IMR-90 (cell line): Measurements from ENCODE around the gene ALDH1L2. TPM values are rescaled to one million over a fixed set of nuclear protein-coding genes. Genes with fewer than 3 reads are reported as not detected.

Source experiments
- ATAC-seq: fragments of 200-7000 bp; cut with Tn5 transposase; 2 replicates; pipeline ENCODE4 v1.9.1; 2020; ENCODE audit warnings: low read depth, mild to moderate bottlenecking, moderate library complexity
- BruUV-seq: library from RNA; stranded (reverse); fragments of 400-500 nt; replicated peaks from 2 replicates; lab custom pipeline; 2021; lab: Mats Ljungman, UMichigan
- CTCF ChIA-PET: fragments of 300-600 bp; formaldehyde crosslinking; extraction: SDS; loops from one replicate; lab custom pipeline; 2021; ENCODE audit warnings: antibody characterized with exemption; lab: Yijun Ruan, JAX
- POLR2A ChIA-PET: fragments of 300-600 bp; sonication (Branson Sonifier 250); formaldehyde crosslinking; loops from one replicate; lab custom pipeline; 2022; ENCODE audit warnings: antibody characterized with exemption; ENCODE audit not compliant: unreplicated experiment; lab: Charles Lee
- DNase-seq: peaks from one replicate; pipeline ENCODE4 v3.0.0; 2013
- H2AFZ ChIP-seq: replicated peaks from 2 replicates; pipeline ENCODE3; 2013; ENCODE audit warnings: low read length, mild to moderate bottlenecking; ENCODE audit not compliant: poor library complexity
- H2AK5ac ChIP-seq: 2 replicates; pipeline ENCODE4 v1.6.1; 2013; ENCODE audit warnings: low read depth, low read length, inconsistent platforms
- H2AK9ac ChIP-seq: replicated peaks from 2 replicates; pipeline ENCODE3; 2013; ENCODE audit warnings: mild to moderate bottlenecking, low read depth, low read length, moderate library complexity; ENCODE audit not compliant: poor library complexity
- H2BK120ac ChIP-seq: 2 replicates; pipeline ENCODE4 v1.6.1; 2013; ENCODE audit warnings: low read depth, low read length, inconsistent platforms
- H2BK15ac ChIP-seq: 3 replicates; pipeline ENCODE4 v1.6.1; 2013; ENCODE audit warnings: low read depth, low read length, inconsistent platforms
- H2BK20ac ChIP-seq: 2 replicates; pipeline ENCODE4 v1.6.1; 2013; ENCODE audit warnings: low read depth, mild to moderate bottlenecking, inconsistent platforms, low read length, moderate library complexity
- H2BK5ac ChIP-seq: 2 replicates; pipeline ENCODE4 v1.6.1; 2013; ENCODE audit warnings: mild to moderate bottlenecking, low read depth, low read length, inconsistent platforms; ENCODE audit not compliant: poor library complexity, severe bottlenecking
- H3K14ac ChIP-seq: replicated peaks from 2 replicates; pipeline ENCODE4 v1.6.1; 2013; ENCODE audit warnings: low read depth, low read length, inconsistent platforms
- H3K18ac ChIP-seq: 2 replicates; pipeline ENCODE4 v1.6.1; 2013; ENCODE audit warnings: low read depth, low read length, control low read depth
- H3K23ac ChIP-seq: 2 replicates; pipeline ENCODE4 v1.6.1; 2013; ENCODE audit warnings: low read depth, low read length, inconsistent platforms
- H3K27ac ChIP-seq: 2 replicates; pipeline ENCODE4 v1.5.1; 2013; ENCODE audit warnings: mild to moderate bottlenecking, control low read depth, low read length; ENCODE audit not compliant: insufficient read depth
- H3K27me3 ChIP-seq: 2 replicates; pipeline ENCODE4 v1.6.1; 2013; ENCODE audit warnings: low read length; ENCODE audit not compliant: control insufficient read depth, insufficient read depth
- H3K36me3 ChIP-seq: 2 replicates; pipeline ENCODE4 v1.6.1; 2013; ENCODE audit warnings: low read length, mixed read lengths; ENCODE audit not compliant: control insufficient read depth, insufficient read depth
- H3K4ac ChIP-seq: 2 replicates; pipeline ENCODE4 v1.6.1; 2013; ENCODE audit warnings: low read depth, low read length, inconsistent platforms
- H3K4me1 ChIP-seq: 2 replicates; pipeline ENCODE4 v1.6.1; 2013; ENCODE audit warnings: low read length, mixed read lengths; ENCODE audit not compliant: control insufficient read depth, insufficient read depth
- H3K4me2 ChIP-seq: 2 replicates; pipeline ENCODE4 v1.6.1; 2013; ENCODE audit warnings: low read depth, mild to moderate bottlenecking, control low read depth, low read length, moderate library complexity
- H3K4me3 ChIP-seq: 2 replicates; pipeline ENCODE4 v1.5.1; 2013; ENCODE audit warnings: low read depth, mild to moderate bottlenecking, control low read depth, low read length, moderate library complexity; ENCODE audit not compliant: insufficient read depth
- H3K56ac ChIP-seq: 2 replicates; pipeline ENCODE4 v1.6.1; 2013; ENCODE audit warnings: low read length, inconsistent platforms; ENCODE audit not compliant: insufficient read depth; ENCODE audit errors: extremely low read depth
- H3K79me1 ChIP-seq, 2 experiments: 2 replicates each; pipeline ENCODE4 v1.6.1; 2013; ENCODE audit warnings: low read length in 2 of 2, inconsistent platforms in 1 of 2, low read depth in 1 of 2
- H3K9ac ChIP-seq: 2 replicates; pipeline ENCODE4 v1.6.1; 2013; ENCODE audit warnings: low read depth, low read length, control low read depth
- H3K9me1 ChIP-seq: 2 replicates; pipeline ENCODE4 v1.6.1; 2013; ENCODE audit warnings: low read length, inconsistent platforms; ENCODE audit not compliant: insufficient read depth
- H3K9me3 ChIP-seq: 2 replicates; pipeline ENCODE4 v1.6.1; 2013; ENCODE audit warnings: low read length; ENCODE audit not compliant: control insufficient read depth, insufficient read depth
- H4K20me1 ChIP-seq: 2 replicates; pipeline ENCODE4 v1.6.1; 2013; ENCODE audit warnings: low read length, inconsistent platforms; ENCODE audit not compliant: insufficient read depth
- H4K5ac ChIP-seq: 2 replicates; pipeline ENCODE4 v1.6.1; 2013; ENCODE audit warnings: mild to moderate bottlenecking, low read depth, low read length, control low read depth
- H4K8ac ChIP-seq, 2 experiments: 2 replicates each; pipeline ENCODE4 v1.6.1; 2013; ENCODE audit warnings: low read depth in 2 of 2, low read length in 2 of 2, control low read depth in 1 of 2, inconsistent platforms in 1 of 2
- H4K91ac ChIP-seq: 2 replicates; pipeline ENCODE4 v1.6.1; 2013; ENCODE audit warnings: low read depth, low read length, inconsistent platforms; ENCODE audit not compliant: insufficient read depth
- CHD1 ChIP-seq: IDR thresholded peaks from 2 replicates; pipeline ENCODE4 v1.6.1; 2012; ENCODE audit warnings: low read depth, low read length, improper control_type of control experiment
- MAZ ChIP-seq: IDR thresholded peaks from 2 replicates; pipeline ENCODE4 v1.6.1; 2012; ENCODE audit warnings: low read depth, mild to moderate bottlenecking, low read length, improper control_type of control experiment, moderate library complexity, borderline replicate concordance
- POLR2A ChIP-seq: IDR thresholded peaks from 2 replicates; pipeline ENCODE4 v1.6.1; 2012; ENCODE audit warnings: mild to moderate bottlenecking, low read depth, low read length
- RAD21 ChIP-seq: IDR thresholded peaks from 2 replicates; pipeline ENCODE4 v1.6.1; 2012; ENCODE audit warnings: low read length, improper control_type of control experiment
- RFX5 ChIP-seq: IDR thresholded peaks from 2 replicates; pipeline ENCODE4 v1.8.0; 2012; ENCODE audit warnings: low read depth, mild to moderate bottlenecking, low read length, moderate library complexity
- SMC3 ChIP-seq: fragments of 150-350 bp; IDR thresholded peaks from 2 replicates; pipeline ENCODE4 v1.6.1; 2016; ENCODE audit warnings: low read depth, mild to moderate bottlenecking, antibody characterized with exemption, low read length, moderate library complexity
- USF2 ChIP-seq: fragments of 150-350 bp; IDR thresholded peaks from 2 replicates; pipeline ENCODE4 v1.6.1; 2017; ENCODE audit warnings: mild to moderate bottlenecking, antibody characterized with exemption, low read length, low read depth
- WGBS, 2 experiments: methylation state at CpG; one replicate each; pipeline versions ENCODE4 v1.1.5 to v1.1.7; 2013; ENCODE audit warnings: missing lambda C conversion rate in 2 of 2; ENCODE audit not compliant: insufficient read length in 1 of 2; ENCODE audit errors: extremely low coverage in 2 of 2; 5-methylcytosine and 5-hydroxymethylcytosine counted together
- dilution Hi-C: fragments of 300-500 bp; cut with HindIII; formaldehyde crosslinking; loops from one replicate; pipeline ENCODE4 v1.14.3; 2018; ENCODE audit warnings: low sequenced_read_pairs; ENCODE audit not compliant: unreplicated experiment
- in situ Hi-C: fragments of 300-500 bp; cut with MboI; formaldehyde crosslinking; loops from 3 replicates; pipeline ENCODE4 v1.14.3; 2019; ENCODE audit warnings: low sequenced_read_pairs, inconsistent platforms, mixed read lengths
- intact Hi-C: fragments of 100-400 bp; cut with micrococcal nuclease; formaldehyde crosslinking; loops from 2 replicates; pipeline ENCODE4 v1.10.0; 2022
- polyA plus RNA-seq, 3 experiments: library from polyadenylated mRNA; depleted of rRNA; stranded (reverse); fragments of >200 nt; gene quantifications; 2 replicates each; pipeline ENCODE4 v1.2.3, GENCODE V29; 2012; ENCODE audit warnings: low replicate concordance in 1 of 3
- total RNA-seq: library from RNA; depleted of rRNA; stranded (reverse); fragments of >200 nt; gene quantifications from 2 replicates; pipeline ENCODE4 v1.2.3, GENCODE V29; 2012
- TF ChIP-seq, protein P1 (sequence below): conservative IDR thresholded peaks from 2 replicates; pipeline ENCODE4 v1.5.1; 2012; ENCODE audit warnings: mild to moderate bottlenecking, low read depth, low read length, improper control_type of control experiment

The ALDH1L2 gene
- total and polyA plus RNA-seq, 2 of the 4 experiments (the other 2 are of a cell fraction), result 21.1 to 22.8 TPM

DNA sequence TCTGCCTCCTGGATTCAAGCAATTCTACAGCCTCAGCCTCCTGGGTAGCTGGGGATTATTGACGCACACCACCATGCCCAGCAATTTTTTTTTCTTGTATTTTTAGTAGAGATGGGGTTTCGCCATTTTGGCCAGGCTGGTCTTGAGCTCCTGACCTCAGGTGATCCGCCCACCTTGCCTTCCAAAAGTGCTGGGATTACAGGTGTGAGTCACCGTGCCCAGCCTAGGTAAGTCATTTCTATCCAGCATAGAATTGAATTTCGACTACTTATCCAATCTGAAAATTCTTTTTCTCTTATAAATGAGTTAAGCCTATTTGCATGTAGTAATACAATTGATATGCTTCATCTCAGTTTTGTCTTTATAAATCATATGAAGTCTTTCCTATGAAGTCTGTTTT lies 111.0 kb downstream of the ALDH1L2 start:
- no peak overlapping the region for H2AK9ac ChIP-seq
- no peak overlapping the region for H3K18ac ChIP-seq
- ATAC-seq (no peak), DNase-seq (no peak)
- H3K4ac ChIP-seq, result no peak overlapping the region
- BruUV-seq, result no TSS peak
- no peak overlapping the region for H3K4me2 ChIP-seq
- ChIA-PET CTCF (interaction anchor here (1.2 kb wide), 1 partner anchor 14 kb away, joined by 3 read pairs; no protein-coding TSS in a partner anchor), POLR2A (no interaction called here)
- H3K27ac ChIP-seq, result no peak overlapping the region
- no peak overlapping the region for H2BK120ac ChIP-seq
- no peak overlapping the region for H3K14ac ChIP-seq
- no peak overlapping the region for H3K9ac ChIP-seq
- H3K9me3 ChIP-seq, result no peaks in the 10 kb centered on the region
- dilution Hi-C loops (no loop called here), in situ Hi-C loops (no loop called here), intact Hi-C loops (no loop called here)
- H3K4me3 ChIP-seq, result no peak overlapping the region
- 83% methylated on average over 1 of the region's 5 CpGs; no CpG with 5 or more reads in 1 of the 2 experiments for WGBS, 2 experiments
- H4K5ac ChIP-seq, result no peak overlapping the region
- H3K9me1 ChIP-seq, result 0 out of 2 replicates have a peak, but pooled peaks cover 3% of the 10 kb centered on the region
- no peak overlapping the region for H3K56ac ChIP-seq
- no peaks in the 10 kb centered on the region; the same call in 1 of the 2 replicates for H3K27me3 ChIP-seq
- H2AK5ac ChIP-seq, result no peak overlapping the region
- H2AFZ ChIP-seq, result no peak overlapping the region
- no peaks in the 10 kb centered on the region for H3K36me3 ChIP-seq
- no peak overlapping the region for H4K8ac ChIP-seq
- TF ChIP-seq SMC3 (no peak), CHD1 (no peak), POLR2A (no peak), USF2 (no peak), RAD21 (no peak), MAZ (no peak), RFX5 (no peak)
- TF ChIP-seq, protein P1, sequence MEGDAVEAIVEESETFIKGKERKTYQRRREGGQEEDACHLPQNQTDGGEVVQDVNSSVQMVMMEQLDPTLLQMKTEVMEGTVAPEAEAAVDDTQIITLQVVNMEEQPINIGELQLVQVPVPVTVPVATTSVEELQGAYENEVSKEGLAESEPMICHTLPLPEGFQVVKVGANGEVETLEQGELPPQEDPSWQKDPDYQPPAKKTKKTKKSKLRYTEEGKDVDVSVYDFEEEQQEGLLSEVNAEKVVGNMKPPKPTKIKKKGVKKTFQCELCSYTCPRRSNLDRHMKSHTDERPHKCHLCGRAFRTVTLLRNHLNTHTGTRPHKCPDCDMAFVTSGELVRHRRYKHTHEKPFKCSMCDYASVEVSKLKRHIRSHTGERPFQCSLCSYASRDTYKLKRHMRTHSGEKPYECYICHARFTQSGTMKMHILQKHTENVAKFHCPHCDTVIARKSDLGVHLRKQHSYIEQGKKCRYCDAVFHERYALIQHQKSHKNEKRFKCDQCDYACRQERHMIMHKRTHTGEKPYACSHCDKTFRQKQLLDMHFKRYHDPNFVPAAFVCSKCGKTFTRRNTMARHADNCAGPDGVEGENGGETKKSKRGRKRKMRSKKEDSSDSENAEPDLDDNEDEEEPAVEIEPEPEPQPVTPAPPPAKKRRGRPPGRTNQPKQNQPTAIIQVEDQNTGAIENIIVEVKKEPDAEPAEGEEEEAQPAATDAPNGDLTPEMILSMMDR, result no peak
- H2BK15ac ChIP-seq, result no peak overlapping the region
- no peak overlapping the region for H3K23ac ChIP-seq
- H4K91ac ChIP-seq, result no peak overlapping the region
- no peaks in the 10 kb centered on the region for H4K20me1 ChIP-seq
- no peak overlapping the region for H2BK5ac ChIP-seq
- no peak overlapping the region for H2BK20ac ChIP-seq
- no peaks in the 10 kb centered on the region for H3K79me1 ChIP-seq
- H3K4me1 ChIP-seq, result no peaks in the 10 kb centered on the region
